Stimulated activated CD8-positive, alpha-beta memory T cell treated with anti-CD3 and anti-CD28 coated beads, Interleukin-7, amount 100 ng/mL, for 1 hour (primary cell): Measurements from ENCODE around the gene CENPH.
"Not testable (repeated sequence)": the region's sequence is repeated elsewhere in the genome, so short reads cannot be mapped to it uniquely, and the experiment has no call there.

Source experiments
- DNase-seq, 2 donors: peaks; one replicate each; pipeline ENCODE4 v3.0.0-alpha.2; 2020; ENCODE audit warnings: low read depth in 2 of 2

Gene CENPH

DNA sequence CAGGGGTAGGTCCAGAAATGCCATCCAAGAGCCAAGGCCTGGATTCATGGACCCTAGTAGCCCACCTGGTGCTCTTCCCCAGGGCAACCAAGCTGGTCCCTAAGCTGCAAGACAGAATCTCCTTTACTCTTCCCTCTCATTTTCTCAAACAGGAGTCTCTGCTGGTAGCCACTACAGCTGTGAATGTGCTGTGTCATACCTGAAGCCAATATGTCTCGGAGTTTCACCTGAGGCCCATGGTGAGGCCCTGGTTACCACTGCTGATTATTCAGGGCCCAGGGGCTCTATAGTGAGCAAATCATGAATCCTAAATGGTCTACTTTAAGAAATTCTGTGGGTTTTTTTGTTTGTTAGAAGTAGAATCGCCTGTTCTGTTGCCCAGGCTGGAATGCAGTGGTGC lies 61.2 kb downstream of the CENPH start:
- DNase-seq = no peak

DNA sequence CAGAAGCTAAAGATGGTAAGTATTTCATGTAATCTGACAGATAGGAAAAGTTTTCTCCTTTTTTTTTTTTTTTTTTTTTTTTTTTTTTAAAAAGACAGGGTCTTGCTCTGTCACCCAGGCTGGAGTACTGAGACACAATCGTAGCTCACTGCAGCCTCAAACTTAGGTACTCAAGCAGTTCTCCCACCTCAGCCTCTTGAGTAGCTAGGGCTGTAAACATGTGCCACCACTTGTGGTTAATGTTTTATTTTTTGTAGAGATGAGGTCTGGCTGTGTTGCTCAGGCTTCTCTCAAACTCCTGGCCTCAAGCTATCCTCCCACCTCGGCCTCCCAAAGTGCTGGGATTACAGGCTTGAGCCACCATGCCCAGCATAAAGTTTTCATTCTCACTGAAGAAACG lies 63.1 kb downstream of the CENPH start:
- no peak for DNase-seq

DNA sequence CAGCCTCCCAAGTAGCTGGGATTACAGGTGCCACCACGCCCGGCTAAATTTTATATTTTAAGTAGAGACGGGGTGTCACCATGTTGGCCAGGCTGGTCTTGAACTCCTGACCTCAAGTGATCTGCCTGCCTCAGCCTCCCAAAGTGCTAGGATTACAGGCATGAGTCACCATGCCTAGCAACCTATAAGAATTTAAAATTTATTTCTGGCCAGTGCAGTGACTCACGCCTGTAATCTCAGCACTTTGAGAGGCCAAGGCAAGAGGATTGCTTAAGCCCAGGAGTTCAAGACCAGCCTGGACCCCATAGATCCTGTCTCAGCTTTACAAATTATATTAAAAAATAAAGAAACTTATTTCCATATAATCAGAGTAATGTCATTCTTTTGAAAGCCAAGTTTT lies 66.6 kb downstream of the CENPH start:
- not testable (repeated sequence) for DNase-seq

DNA sequence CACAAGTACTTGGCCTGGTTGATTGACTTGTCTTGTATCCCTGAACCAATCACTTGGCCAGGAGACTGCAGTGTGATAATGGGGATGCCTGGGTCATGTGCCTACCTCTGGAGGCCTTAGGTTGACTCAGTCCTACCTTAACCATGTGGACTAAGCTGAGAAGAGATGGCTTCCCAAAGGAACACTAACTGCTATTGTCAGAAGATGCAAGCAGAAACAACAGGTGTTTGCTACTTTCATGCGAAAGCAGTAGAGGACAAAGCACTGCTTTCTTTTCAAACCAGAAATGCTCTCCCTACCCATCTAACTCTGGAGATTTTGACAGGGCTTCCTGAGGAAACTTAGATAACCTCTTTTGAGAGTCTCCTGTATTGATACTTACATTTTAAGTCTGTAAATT lies 68.2 kb downstream of the CENPH start:
- DNase-seq = no peak
